Glutamatergic neuron (in vitro differentiated cells): ENCODE measurements around the gene GCC2. TPM values are rescaled to one million over a fixed set of nuclear protein-coding genes. Genes with fewer than 3 reads are reported as not detected.

Experiments
- DNase-seq: peaks from one replicate; pipeline ENCODE4 v3.0.0; 2022
- H3K27ac Mint-ChIP-seq: one replicate; pipeline ENCODE4 v1.8.0; 2020; ENCODE audit warnings: mild to moderate bottlenecking, mixed read lengths, inconsistent platforms; ENCODE audit not compliant: unreplicated experiment
- H3K27me3 Mint-ChIP-seq: one replicate; pipeline ENCODE4 v1.8.0; 2020; ENCODE audit warnings: mild to moderate bottlenecking, moderate library complexity, mixed read lengths, inconsistent platforms; ENCODE audit not compliant: unreplicated experiment
- H3K36me3 Mint-ChIP-seq: one replicate; pipeline ENCODE4 v1.8.0; 2020; ENCODE audit warnings: mild to moderate bottlenecking, mixed read lengths, inconsistent platforms; ENCODE audit not compliant: unreplicated experiment
- H3K4me1 Mint-ChIP-seq: one replicate; pipeline ENCODE4 v1.8.0; 2020; ENCODE audit warnings: mild to moderate bottlenecking, low read depth, mixed read lengths, inconsistent platforms; ENCODE audit not compliant: unreplicated experiment
- H3K4me3 Mint-ChIP-seq: one replicate; pipeline ENCODE4 v1.8.0; 2020; ENCODE audit warnings: mild to moderate bottlenecking, mixed read lengths, inconsistent platforms; ENCODE audit not compliant: unreplicated experiment
- H3K9me3 Mint-ChIP-seq: one replicate; pipeline ENCODE4 v1.8.0; 2020; ENCODE audit warnings: mild to moderate bottlenecking, moderate library complexity, mixed read lengths, inconsistent platforms; ENCODE audit not compliant: unreplicated experiment
- total RNA-seq: library from RNA; stranded (reverse); fragmentation: NEBNext Ultra II Directional; extraction: Animal tissue kit (Norgen Biotek cat#: 25700); gene quantifications from one replicate; pipeline ENCODE4 v1.2.1, GENCODE V29; 2021; ENCODE audit not compliant: unreplicated experiment
- TF ChIP-seq, protein P1 (sequence below): fragments of 200-600 bp; sonication (generic); IDR thresholded peaks from one replicate; pipeline ENCODE4 v1.5.0; 2021; ENCODE audit not compliant: partially characterized antibody, unreplicated experiment

The GCC2 gene
- total RNA-seq, 1 donor from 2014 or later = 36.0 TPM

DNA sequence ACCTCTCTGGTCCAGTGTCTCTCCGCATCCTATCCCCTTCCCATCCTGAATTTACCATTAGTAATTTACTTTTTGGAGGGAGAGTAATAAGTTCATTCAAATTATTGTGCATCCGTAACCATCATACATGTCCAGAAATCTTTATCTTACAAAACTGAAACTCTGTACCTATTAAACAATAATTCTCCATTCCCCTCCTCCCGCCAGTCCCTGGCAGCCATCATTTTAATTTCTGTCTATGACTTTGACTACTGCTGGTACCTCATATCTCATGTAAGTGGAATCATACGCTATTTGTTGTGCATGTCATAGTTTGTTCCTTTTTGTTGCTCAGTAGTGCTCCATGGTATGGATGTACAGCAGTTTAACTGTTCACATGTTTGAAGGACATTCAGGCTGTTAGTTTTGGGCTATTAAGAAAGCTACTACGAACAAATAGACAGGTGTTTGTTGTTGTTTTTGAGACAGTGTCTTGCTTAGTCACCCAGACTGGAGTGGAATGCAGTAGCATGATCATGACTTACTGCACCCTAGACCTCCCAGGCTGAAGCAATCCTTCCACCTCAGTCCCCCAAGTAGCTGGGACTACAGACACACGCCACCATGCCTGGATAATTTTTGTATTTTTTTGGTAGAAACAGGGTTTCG is 87.3 kb downstream of the GCC2 start:
- H3K27ac Mint-ChIP-seq = no peak overlapping the region
- H3K27me3 Mint-ChIP-seq = peaks cover 1% of the 10 kb centered on the region
- TF ChIP-seq, protein P1, sequence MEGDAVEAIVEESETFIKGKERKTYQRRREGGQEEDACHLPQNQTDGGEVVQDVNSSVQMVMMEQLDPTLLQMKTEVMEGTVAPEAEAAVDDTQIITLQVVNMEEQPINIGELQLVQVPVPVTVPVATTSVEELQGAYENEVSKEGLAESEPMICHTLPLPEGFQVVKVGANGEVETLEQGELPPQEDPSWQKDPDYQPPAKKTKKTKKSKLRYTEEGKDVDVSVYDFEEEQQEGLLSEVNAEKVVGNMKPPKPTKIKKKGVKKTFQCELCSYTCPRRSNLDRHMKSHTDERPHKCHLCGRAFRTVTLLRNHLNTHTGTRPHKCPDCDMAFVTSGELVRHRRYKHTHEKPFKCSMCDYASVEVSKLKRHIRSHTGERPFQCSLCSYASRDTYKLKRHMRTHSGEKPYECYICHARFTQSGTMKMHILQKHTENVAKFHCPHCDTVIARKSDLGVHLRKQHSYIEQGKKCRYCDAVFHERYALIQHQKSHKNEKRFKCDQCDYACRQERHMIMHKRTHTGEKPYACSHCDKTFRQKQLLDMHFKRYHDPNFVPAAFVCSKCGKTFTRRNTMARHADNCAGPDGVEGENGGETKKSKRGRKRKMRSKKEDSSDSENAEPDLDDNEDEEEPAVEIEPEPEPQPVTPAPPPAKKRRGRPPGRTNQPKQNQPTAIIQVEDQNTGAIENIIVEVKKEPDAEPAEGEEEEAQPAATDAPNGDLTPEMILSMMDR = no peak
- peak overlapping the region; percentile 59 for H3K4me3 Mint-ChIP-seq
- H3K36me3 Mint-ChIP-seq = no peaks in the 10 kb centered on the region
- H3K4me1 Mint-ChIP-seq = peaks cover 6% of the 10 kb centered on the region
- no peak for DNase-seq
- peaks cover 1% of the 10 kb centered on the region for H3K9me3 Mint-ChIP-seq

DNA sequence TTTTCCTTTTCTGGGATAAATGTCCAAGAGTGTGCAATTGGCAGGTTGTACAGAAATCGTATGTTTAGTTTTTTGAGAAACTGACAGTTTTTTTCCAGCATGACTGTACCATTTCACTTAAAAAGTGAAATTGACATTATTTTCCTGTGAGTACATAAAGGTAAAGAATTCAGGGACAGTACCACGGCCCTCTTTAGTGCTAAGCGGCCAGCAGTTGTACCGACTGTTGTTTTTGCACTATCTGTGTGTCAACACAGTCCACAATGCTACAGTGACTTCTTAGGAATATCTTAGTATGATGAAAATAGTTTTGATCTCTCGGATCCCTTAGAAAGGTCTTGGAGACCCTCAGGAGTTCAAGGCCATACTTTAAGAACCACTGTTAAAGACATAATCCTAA is 87.9 kb downstream of the GCC2 start:
- Mint-ChIP-seq H3K27ac (no peak overlapping the region), H3K36me3 (no peaks in the 10 kb centered on the region), H3K9me3 (peaks cover 1% of the 10 kb centered on the region), H3K27me3 (peaks cover 1% of the 10 kb centered on the region), H3K4me1 (peaks cover 6% of the 10 kb centered on the region), H3K4me3 (no peak overlapping the region)
- TF ChIP-seq, protein P1 = no peak
- DNase-seq = no peak

DNA sequence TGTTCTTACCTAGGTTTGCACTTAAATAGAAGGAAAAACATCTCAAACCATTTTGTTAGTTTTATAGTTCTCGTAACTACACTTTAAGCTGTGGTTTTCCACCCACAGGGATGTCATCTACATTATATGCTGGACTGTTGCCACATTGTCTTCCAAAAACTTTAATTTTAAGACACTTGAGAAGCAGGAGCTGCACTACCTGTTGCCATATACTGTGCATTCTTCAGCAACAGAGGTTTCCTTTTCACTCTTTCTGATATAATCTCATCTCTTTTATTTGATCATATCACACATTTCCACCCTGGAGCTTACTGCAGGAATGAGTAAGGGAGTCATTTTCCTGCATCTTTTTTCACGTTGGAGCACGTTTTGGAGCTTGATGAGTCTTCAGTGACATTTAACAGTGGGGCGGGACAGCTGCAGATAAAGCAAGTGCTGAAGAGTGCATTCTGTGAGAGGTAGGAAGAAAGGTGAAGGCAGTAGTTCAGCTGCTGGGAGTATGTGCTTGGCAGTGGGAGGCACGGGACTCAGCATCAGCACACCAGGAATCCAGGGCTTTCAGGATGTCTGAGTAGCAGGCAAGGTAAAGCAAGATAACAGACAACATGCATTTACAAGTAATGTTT is 89.1 kb downstream of the GCC2 start:
- no peak overlapping the region for H3K4me3 Mint-ChIP-seq
- H3K27me3 Mint-ChIP-seq = peaks cover 1% of the 10 kb centered on the region

DNA sequence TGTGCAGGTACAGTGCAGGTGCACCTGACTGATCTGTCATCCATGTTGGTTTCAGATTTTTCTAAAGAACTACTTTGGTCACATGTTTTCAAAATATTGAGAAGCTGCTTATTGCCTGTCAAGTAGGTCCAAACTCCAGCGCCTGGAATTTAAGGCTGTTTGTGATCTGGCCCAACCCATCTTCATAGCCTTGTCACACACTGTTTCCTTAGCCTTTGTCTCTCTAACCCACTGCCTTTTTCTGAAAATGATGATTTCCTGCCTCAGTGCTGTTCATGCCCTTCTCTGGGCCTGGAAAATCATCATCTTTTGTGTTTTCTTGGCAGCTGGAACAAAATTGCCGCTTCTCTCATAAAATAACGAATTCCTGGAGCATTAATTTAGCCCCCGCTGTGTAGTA is 92.4 kb downstream of the GCC2 start:
- Mint-ChIP-seq H3K36me3 (peaks cover 5% of the 10 kb centered on the region), H3K4me1 (peaks cover 4% of the 10 kb centered on the region), H3K27me3 (no peaks in the 10 kb centered on the region), H3K4me3 (no peak overlapping the region), H3K27ac (no peak overlapping the region), H3K9me3 (no peaks in the 10 kb centered on the region)
- no peak for DNase-seq
- TF ChIP-seq, protein P1 = no peak

More for the DNA sequence above, 89.1 kb downstream of the GCC2 start:
- no peak for DNase-seq
- TF ChIP-seq, protein P1 = no peak
- H3K4me1 Mint-ChIP-seq = peaks cover 6% of the 10 kb centered on the region
- H3K36me3 Mint-ChIP-seq = peaks cover 5% of the 10 kb centered on the region
- peaks cover 1% of the 10 kb centered on the region for H3K9me3 Mint-ChIP-seq
- no peak overlapping the region for H3K27ac Mint-ChIP-seq

DNA sequence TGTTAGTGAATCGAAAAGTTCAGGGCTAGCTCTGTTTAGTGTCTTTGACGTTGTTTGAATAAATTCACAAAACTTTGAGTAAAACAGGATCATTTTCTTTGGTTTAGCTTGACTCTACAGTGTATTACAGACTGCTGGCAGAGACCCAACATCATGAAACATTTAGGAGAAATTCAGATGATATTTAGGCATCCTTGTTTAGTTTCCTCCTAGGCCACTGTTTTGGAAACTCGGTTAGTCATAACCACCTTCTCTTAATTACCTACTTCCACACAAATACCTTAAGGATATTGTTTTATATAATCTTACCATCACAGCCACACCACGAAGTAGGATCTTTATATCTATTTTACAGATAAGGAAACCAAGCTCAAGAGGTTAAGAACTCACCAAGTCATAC is 93.1 kb downstream of the GCC2 start:
- Mint-ChIP-seq H3K27me3 (no peaks in the 10 kb centered on the region), H3K4me3 (no peak overlapping the region), H3K27ac (no peak overlapping the region), H3K4me1 (peaks cover 4% of the 10 kb centered on the region), H3K36me3 (peaks cover 5% of the 10 kb centered on the region), H3K9me3 (no peaks in the 10 kb centered on the region)
- TF ChIP-seq, protein P1 = no peak
- DNase-seq = no peak
